Astrocyte (in vitro differentiated cells and primary cell): Measurements from ENCODE around the gene FAM83F.

Source experiments
- CTCF ChIP-seq: IDR thresholded peaks from 2 replicates; pipeline ENCODE4 v1.5.1; 2011; ENCODE audit warnings: low read depth, mild to moderate bottlenecking, inconsistent platforms, low read length, moderate library complexity; ENCODE audit not compliant: insufficient read depth
- EZH2 ChIP-seq: IDR thresholded peaks from 2 replicates; pipeline ENCODE4 v1.6.1; 2012; ENCODE audit warnings: mild to moderate bottlenecking, low read length, inconsistent platforms; ENCODE audit not compliant: insufficient read depth

- TF ChIP-seq CTCF: no peak
- no peak for TF ChIP-seq EZH2
Measured at GRCh38 chr22:40036126-40036525, 41.4 kb downstream of the FAM83F start.
